ENCODE data around the gene GAREM1. TPM values are rescaled to one million over a fixed set of nuclear protein-coding genes. Genes with fewer than 3 reads are reported as not detected.

Gene GAREM1
- polyA plus RNA-seq, 1 of the 3 experiments (the other 2 are of a cell fraction): 2.8 TPM

GRCh38 chr18:32393407-32393806 lies 77.3 kb downstream of the GAREM1 start (continued):
- no peak for TF ChIP-seq TAF1 (IDR thresholded peaks at IDR 0.05; ENCODE audit: borderline replicate concordance, low read depth, low read length)

GRCh38 chr18:32391126-32391525 lies 79.6 kb downstream of the GAREM1 start:
- 94% methylated on average over 7 of the region's 7 CpGs for WGBS (ENCODE audit: low lambda C conversion rate)
- no peak for DNase-seq
- Histone ChIP-seq H4K20me1 (ENCODE audit: insufficient read depth) (no peaks in the 10 kb centered on the region), H3K79me2 (ENCODE audit: insufficient read depth) (no peaks in the 10 kb centered on the region), H3K27me3 (ENCODE audit: insufficient read depth) (no peaks in the 10 kb centered on the region), H3K4me1 (ENCODE audit: control insufficient read depth in 1 of 2, insufficient read depth in 2 of 2, low read depth in 1 of 2, low read length in 1 of 2) (peaks cover 0 to 2% of the 10 kb centered on the region in 2 experiments; a peak in 1 of 4 replicates), H3K36me3 (replicated peaks in 1 of 2; ENCODE audit: control insufficient read depth in 1 of 2, insufficient read depth in 2 of 2, low read length in 1 of 2) (no peaks in the 10 kb centered on the region), H3K9ac (no peak overlapping the region), H3F3A (replicated peaks; ENCODE audit: insufficient read depth) (no peaks in the 10 kb centered on the region), H3K9me2 (no peaks in the 10 kb centered on the region), H3K9me3 (no peaks in the 10 kb centered on the region), H3K27ac (ENCODE audit: low read depth in 2 of 2, low read length in 1 of 2) (no peak overlapping the region), H2AFZ (ENCODE audit: low read depth) (no peak overlapping the region), H3K4me2 (no peak overlapping the region), H3K4me3 (ENCODE audit: low read depth in 2 of 2, low read length in 1 of 2) (no peak overlapping the region)
- ChIA-PET CTCF (interaction anchor here (1.2 to 1.5 kb wide), 3 partner anchors 80 to 233 kb away, joined by 3 to 6 read pairs (median 4); partner anchors contain the start of gene GAREM1), POLR2A (no interaction called here)
- TF ChIP-seq ELF1 (IDR thresholded peaks at IDR 0.05): no peak
- TF ChIP-seq SIN3A (IDR thresholded peaks at IDR 0.05; ENCODE audit: borderline replicate concordance, low read depth, low read length): no peak
- TF ChIP-seq TAF1 (IDR thresholded peaks at IDR 0.05; ENCODE audit: borderline replicate concordance, low read depth, low read length): no peak

GRCh38 chr18:32389858-32390257 lies 80.8 kb downstream of the GAREM1 start:
- H3K79me2 ChIP-seq (ENCODE audit: insufficient read depth): no peaks in the 10 kb centered on the region
- no peaks in the 10 kb centered on the region for H3K9me3 ChIP-seq
- H3K4me1 ChIP-seq (ENCODE audit: control insufficient read depth in 1 of 2, insufficient read depth in 2 of 2, low read depth in 1 of 2, low read length in 1 of 2): peaks cover 0 to 8% of the 10 kb centered on the region in 2 experiments; a peak in 3 of 4 replicates
- H3K27me3 ChIP-seq (ENCODE audit: insufficient read depth): no peaks in the 10 kb centered on the region
- no peak overlapping the region for H3K9ac ChIP-seq
- H2AFZ ChIP-seq (ENCODE audit: low read depth): no peak overlapping the region
- no peak overlapping the region for H3K4me3 ChIP-seq (ENCODE audit: low read depth in 2 of 2, low read length in 1 of 2)
- no peaks in the 10 kb centered on the region for H4K20me1 ChIP-seq (ENCODE audit: insufficient read depth)
- POLR2A ChIA-PET: no interaction called here
- TF ChIP-seq ELF1 (IDR thresholded peaks at IDR 0.05) (no peak), RXRA (IDR thresholded peaks at IDR 0.05; ENCODE audit: borderline replicate concordance, low read depth) (no peak), POLR2AphosphoS5 (IDR thresholded peaks at IDR 0.05; ENCODE audit: low read depth, low read length) (no peak), IRF3 (IDR thresholded peaks at IDR 0.05; ENCODE audit: low read depth, low read length) (no peak), REST (IDR thresholded peaks at IDR 0.05; ENCODE audit: low read depth, low read length) (no peak), NFIC (IDR thresholded peaks at IDR 0.05; ENCODE audit: borderline replicate concordance) (no peak), TAF1 (IDR thresholded peaks at IDR 0.05; ENCODE audit: borderline replicate concordance, low read depth, low read length) (no peak)
- no peaks in the 10 kb centered on the region for H3F3A ChIP-seq (replicated peaks; ENCODE audit: insufficient read depth)
- CTCF ChIA-PET: interaction anchor here (1.2 to 1.5 kb wide), 3 partner anchors 81 to 231 kb away, joined by 3 to 6 read pairs (median 4); partner anchors contain the start of gene GAREM1
- H3K9me2 ChIP-seq: no peaks in the 10 kb centered on the region
- H3K27ac ChIP-seq (ENCODE audit: low read depth in 2 of 2, low read length in 1 of 2): no peak overlapping the region
- no peak overlapping the region for H3K4me2 ChIP-seq
- DNase-seq: no peak
- H3K36me3 ChIP-seq (replicated peaks in 1 of 2; ENCODE audit: control insufficient read depth in 1 of 2, insufficient read depth in 2 of 2, low read length in 1 of 2): no peaks in the 10 kb centered on the region
- WGBS (ENCODE audit: low lambda C conversion rate): 94% methylated on average over 4 of the region's 4 CpGs
